ENCODE results near the gene CPHXL.
A peak's percentile ranks its signal among the peaks of the same experiment; 100 is the strongest.

The CPHXL gene

DNA sequence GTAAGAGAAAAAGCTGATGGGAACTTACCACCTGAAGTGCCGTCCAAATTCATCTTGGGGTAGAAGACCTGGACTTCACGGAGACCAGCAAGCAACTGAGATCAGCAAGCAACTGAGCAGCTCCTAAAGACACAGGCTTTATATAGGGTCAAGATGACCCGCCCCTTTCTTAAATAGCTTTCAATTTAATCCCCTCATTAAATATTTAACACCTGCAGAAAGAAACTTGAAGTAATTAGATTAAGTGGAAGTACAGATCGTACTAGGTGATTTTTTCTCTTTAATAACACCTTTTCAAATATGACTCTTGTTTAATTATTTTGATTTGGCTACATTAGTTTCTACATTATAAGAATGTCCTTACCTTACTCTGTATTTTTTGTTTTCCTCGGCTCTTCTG lies at the start of gene CPHXL:
Gene CPHXL, minus strand, starts transcription at position 101 of the 400 bp plus-strand sequence. Its CDS starts 48 bp downstream, at position 53.
- no peak for DNase-seq

DNA sequence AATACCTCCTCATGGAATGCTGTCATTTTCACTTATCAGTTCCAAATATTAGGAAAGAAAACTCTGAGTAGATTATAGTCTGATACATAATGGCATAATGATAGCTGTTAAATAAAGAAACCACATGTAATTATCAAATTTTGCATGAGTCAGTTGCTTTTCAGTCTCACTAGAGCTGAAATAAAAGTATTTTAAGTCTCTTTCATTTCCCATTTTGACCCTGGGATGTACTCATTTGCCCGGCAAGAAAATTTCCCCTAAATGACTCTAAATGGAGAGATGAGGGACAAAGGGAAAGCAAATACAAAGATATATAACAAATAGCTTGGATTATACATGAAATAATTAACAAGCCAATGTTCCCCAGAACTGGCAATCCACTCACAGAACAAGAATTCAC lies 47.9 kb upstream of the CPHXL start:
- no peak for DNase-seq

DNA sequence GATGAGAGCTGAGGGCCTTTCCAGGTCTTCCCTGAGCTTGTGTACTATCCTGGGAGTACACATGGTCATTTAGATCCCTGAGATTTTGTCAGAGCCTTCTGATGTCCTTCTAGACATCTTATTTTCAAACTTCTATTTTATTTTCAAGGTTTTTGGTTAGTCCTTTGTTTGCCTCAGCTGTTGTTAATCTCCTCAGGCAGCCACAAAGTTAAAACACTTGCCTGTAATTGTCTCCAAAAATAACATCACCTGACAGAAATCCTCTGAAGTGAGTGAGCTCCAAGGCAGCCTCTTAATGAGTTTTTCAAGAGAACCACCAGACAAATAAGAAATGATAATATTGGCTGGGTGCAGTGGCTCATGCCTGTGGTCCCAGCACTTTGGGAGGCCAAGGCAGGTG lies 43.8 kb upstream of the CPHXL start:
- DNase-seq: no peak

DNA sequence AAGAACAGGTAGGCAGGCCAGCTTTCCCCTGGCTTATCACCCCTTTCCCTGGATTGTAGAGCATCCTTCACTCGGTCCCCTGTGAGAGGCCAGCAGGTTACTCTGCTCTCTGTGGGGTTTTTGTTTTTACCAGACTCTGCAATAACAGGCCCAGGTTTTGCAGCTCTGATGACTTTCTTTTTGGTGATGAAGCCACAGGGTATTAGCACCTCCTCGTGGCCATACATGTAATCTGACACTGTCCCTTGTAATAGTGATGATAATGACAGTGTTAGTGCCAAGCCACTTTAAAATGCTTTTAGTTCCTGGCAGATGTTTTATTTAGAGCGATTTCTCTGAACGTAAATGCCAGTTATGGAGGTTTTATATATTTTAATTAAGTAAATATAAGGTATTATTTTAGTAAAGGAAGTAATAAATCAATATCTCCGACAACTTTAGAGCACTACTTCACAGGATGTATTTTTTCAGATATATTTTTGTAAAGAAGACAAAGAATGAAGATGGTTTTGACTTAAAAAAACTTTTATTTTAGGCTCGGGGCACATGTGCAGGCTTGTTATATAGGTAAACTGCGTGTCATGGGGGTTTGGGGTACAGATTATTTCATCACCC lies 38.0 kb upstream of the CPHXL start:
- DNase-seq: peak; percentile 53

DNA sequence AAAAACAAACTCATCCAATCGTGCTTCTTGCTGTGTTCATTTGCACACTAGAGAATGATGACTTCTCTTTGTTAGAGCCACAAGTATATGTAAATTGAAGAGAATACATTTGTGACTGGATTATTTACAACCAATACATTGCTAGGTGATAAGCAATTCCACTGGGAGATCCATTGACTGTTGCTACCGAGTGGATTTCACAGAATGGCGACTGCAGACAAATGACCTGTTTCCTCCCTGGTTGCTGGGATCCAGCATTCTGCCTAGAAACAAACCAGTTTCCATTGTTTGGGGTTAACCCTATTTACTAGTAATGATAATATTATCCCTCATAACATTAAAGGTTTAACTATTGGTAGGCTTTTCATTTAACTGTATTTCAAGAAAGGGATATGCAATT lies 36.9 kb upstream of the CPHXL start:
- DNase-seq: no peak

DNA sequence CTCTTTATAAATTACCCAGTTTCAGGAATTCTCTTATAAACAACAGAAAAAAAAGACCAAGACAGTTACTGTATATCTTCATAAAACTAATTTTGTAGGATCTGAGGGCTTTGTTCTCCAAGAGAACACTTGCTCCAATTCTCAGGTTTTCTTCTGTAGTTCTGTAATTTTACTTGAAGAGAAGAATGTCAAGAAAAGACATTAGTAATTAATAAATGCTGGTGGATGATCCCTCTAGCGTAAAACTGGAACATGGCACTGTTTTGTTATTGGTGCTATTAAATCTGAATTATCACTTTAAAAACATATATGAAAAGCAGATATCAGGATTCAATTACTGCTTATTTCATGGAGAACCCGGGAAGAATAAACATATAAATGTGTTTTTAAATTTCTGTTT lies 36.5 kb upstream of the CPHXL start:
- DNase-seq: no peak

DNA sequence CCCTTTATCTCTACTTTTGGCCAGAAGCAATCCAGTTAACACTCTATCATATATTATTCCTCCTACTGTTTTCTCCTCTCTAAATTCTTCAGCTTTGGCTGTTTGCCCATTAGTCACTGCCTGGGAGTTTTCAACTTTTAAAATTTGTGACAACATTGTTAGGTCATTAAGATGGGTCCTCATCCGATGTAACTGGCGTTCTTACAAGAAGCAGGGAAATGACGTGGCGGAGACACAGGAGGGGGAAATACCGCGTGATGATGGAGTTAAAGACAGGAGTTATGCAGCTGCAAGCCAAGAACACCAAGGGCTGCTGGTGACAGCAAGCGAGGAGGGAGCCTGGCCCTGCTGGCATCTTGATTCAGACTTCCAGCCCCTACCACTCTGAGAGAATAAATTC lies 34.8 kb upstream of the CPHXL start:
- DNase-seq: no peak

DNA sequence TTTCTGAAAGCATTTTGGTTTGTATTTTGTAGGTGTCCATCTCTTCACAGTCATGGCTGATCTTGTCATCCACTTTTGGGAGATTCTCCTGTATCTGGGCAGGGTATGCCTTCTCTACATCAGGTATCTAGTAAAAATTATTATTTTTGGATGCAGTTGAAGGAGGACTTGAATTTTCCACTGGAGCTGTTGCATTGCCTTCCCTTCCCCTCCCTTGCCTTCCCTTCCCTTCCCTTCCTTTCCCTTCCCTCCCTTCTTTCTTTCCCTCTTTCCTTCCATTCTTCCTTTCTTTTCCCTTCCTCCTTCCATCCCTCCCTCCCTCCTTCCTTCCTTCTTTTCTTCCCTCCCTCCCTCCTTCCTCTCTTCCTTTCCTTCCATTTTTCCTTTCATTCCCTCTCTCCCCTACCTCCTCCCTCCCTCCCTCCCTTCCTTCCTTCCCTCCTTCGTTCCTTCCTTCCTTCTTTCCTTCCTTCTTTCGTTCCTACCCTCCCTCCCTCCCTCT lies 33.8 kb upstream of the CPHXL start:
- DNase-seq: no peak

DNA sequence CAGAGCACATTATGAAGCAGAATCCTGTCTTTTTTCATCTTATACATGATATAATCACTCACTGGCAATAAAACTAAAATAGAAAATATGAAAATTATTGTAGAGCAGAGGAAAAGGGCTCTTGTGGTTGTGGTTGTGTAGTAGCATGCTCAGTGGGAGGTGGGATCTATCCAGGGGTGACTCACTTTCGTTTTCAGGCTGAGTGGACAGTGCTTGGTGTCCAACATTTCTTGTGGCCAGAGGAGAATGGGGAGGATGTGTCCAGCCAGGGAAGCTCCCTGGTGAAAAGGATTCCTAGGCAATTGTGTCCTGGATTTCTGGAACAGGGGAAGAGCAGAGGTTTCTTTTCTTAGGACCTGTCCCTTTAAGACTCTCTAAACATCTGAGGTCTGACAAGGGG lies 31.9 kb upstream of the CPHXL start:
- DNase-seq: no peak

DNA sequence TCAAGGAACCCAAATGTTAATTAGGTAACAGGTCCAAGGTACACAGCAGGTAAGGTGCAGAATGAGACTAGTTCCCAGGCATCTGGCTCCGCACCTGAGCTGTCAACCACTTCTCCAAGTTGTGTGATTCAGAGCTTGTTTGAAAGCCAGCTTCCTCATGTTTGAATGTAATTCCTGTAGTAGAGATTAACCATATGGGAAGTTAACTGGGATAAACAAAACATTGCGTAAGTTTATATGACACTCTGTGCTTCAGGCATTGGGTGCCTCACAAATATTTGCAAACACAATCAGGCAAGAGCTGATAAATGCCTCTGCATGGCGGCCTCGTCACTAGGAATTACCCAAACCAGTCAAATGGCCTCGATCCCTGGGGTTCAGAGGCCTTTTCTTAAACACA lies 27.9 kb upstream of the CPHXL start:
- no peak for DNase-seq

DNA sequence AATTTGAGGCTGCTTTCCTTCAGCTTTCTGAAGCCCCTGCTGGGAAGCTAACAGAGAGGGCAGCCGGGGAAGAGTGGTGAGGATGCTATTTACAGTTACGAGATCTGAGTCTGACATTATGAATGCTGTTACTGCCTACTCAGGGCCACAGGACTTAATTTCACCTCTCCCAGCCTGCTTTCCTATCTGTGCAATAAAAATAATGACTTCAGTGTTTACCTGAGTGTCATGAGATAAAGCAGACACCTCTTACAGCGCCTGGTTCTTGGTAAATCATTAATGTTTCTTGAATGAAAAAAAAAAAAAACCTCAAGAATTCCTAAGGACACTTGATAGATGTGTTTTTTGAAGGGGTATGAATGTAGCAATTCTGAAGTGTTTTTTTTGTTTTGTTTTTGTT lies 24.2 kb upstream of the CPHXL start:
- DNase-seq: no peak

DNA sequence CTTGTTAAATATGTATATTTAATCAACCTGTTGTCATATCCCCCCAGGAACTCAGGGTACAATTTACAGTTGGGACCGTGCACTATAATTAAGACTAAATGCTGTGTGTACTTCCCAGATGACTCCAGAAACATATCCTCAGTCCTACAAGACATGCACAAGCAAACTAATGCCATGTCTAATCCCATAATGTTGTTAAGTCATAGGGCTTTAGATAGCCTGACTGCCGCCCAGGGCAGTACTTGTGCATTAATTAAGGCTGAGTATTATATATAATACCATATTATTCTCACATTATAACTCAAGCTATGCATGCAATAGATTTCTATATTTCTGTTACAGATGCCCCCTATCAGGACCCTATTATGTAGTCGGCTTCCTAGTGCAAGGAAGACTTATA lies 20.1 kb upstream of the CPHXL start:
- DNase-seq: no peak

DNA sequence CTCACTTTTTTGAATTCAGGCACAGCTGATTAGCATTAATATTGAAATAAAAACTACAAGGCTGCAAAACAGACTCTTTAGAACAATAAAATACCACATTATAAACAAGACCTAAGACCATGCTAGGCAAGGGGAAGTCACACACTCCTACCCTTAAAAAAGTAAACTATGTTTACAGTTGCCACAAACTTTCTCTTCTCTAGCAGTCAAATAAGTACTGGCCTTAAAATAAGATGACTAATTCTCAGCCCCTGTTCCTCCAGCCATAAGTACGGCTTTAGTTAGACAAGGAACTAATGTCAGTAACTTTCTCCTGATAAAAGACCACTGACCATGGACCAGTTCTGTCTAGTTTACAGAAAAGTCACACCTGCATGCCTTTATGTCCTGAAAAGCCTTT lies 19.5 kb upstream of the CPHXL start:
- DNase-seq: no peak

DNA sequence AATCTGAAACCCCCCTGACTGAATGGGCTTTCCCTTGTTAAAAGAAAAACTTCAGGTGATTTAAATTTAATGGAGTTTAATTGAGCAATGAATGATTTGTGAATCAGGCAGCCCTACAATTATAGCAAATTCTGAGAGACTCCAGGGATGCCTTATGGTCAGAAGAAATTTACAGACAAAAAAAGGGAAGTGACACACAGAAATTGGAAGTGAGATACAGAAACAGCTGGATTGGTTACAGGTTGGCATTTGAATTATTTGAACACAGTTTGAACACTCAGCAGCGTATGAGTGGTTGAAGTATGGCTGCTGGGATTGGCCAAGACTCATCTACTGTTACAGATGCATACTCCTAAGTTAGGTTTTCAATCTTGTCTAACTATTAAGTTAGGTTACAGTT lies 19.0 kb upstream of the CPHXL start:
- DNase-seq: no peak

DNA sequence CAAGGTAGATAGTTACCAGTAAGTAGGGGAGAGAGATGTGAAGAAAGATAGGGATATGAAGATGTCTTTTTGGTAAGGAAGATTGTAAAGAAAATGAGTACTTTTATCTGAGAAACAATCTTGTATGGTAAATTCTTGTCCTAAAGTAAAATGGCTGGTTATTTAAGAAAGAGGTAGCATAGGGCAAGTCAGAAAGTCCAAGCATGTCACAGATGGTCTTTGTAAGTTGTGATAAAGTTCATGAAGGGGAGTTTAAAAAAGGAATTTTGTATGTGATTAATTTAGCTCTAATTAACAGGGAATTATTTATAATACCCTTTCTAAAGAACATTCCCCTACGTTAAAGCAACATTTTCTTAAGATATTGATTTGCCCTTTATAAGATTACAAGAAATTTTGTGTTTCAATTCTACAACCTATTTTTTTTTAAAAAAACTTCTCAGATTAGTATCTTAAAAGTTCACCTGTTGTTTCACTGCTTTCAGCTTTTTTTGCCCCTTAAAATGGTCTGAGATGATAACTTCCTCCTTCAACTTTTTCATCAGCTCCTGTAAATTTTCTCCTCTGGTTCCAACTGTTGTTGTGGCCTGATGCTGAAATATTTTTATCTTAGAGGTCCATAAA lies 16.2 kb upstream of the CPHXL start:
- DNase-seq: no peak

DNA sequence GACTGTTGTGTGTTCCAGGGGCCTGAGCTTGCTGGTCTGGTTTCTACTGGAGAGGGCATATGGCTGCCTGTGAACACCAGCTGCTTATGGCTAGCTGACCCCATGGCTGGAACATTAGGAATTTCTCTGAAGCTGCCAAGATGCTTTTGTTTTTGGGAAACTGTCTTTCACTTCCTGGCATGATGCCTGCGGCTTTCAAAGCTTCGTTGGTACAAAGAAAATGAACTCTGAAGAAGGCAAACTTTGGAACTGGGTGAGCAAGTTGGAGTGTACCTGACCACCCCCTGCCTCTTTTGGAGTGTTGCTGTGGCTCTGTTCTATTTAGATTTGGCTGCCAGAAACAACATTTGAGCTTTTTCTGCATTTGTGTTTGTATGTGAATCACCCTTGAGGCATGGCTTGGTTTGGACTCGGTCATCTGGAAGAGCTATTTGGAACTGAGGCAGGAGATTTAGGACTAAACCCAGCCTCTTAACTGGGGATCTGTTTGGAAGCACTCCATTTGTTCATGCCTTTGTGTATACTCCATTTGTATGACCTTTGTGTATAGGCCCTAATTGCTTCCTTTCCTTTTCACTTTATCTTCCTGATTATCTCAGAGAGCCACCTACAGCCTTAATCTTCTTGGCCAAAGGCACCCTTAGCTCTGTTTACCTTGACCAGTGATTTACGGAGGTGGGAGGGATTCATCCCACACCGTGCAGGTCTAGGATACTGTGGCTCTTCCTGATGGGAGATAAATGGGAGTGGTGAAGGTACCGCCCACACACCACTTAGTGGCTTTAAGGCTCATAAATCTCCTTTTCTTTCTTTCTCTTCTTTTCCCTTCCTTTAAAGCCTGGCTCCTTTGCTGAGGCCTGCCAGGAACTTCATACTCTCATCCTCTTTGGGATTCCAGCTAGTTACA lies 7.3 kb upstream of the CPHXL start:
- DNase-seq: no peak

DNA sequence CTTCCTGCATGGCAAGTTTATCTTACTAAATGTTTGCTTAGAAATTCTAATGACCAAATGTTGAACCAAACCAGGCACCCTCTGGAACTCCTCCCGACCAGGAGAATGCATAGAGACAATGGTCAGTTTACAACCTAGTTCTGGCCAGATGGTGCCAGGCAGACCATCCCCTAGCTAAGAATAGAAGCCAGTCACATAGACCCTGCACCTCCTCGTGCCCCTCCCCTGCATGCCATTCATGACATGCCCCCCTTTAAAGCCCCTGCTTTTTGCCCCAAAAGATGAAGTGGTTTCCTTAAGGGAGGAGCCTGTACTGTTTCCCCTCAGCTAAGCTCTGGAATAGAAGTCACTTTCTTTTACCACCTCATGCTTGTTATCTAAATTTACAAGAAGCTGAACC lies 6.6 kb upstream of the CPHXL start:
- DNase-seq: no peak

DNA sequence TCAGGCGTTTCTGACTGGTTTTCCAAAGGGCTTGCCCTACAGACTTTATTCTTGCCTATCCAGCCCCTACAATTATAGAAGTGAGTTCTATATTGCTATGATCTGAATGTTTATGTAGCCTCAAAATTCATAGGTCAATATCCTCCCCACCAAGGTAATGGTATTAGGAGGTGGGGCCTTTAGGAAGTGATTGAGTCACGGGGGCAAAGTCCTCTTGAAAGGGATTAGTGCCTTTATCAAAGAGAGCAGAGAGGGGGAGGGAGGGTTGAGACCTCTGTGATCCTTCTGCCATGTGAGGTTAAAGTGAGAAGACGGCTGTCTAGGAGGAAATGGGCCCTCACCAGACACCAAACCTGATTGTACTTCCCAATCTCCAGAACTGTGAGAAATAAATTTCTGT lies 931 bp upstream of the CPHXL start:
- no peak for DNase-seq

DNA sequence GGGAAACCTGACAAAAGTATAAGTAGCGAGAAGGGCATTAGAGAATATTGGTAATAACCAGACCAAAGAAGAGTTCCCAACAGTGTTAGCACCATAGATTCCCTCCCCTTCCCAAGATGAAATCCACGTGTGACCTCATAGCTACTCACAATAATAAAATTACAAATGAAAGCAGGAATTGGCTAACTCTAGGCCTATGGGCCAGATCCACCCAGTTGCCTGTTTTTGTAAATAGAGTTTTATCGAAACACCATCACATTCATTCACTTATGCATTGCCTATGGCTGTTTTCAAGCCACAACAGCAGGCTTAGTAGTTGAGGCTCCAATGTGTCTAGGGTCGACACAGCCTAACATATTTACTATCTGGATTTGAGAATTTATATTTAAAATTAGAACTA lies 7.8 kb downstream of the CPHXL start:
- DNase-seq: no peak

DNA sequence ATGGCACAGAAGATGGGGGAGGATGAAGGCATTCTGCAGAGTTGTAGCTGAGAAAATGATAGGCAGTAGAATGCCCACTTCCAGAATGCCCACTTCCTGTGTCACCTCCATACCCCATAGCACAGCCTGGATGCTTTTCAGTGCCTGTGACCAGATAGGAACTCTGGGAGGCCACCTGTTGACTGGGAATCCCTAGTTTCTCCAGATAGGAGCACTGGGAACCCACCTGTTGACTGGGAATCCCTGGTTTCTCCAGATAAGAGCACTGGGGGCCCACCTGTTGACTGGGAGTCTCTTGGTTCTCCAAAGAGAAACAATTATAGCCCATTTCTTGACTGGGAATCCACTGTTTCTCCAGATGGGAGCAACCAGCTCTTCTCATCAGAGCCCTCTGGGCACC lies 11.6 kb downstream of the CPHXL start:
- no peak for DNase-seq

DNA sequence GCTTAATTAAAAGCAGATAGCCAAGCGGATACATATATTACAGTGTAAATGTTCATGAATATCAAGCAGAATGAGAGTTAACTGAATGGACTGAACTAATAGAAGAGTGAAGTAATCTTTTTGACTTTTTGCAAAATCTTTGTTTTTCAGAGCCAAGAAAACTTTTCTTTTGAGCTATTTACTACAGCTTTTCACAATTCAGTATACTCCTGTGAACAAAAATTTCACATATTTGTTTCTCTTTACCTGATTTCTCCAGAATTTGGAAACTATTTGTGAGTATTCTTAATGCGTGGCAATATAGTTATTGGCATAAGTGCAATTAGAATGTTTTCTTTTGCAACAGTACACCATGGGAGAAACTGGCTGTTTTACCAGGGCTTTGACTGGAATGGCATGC lies 15.9 kb downstream of the CPHXL start:
- DNase-seq: no peak

DNA sequence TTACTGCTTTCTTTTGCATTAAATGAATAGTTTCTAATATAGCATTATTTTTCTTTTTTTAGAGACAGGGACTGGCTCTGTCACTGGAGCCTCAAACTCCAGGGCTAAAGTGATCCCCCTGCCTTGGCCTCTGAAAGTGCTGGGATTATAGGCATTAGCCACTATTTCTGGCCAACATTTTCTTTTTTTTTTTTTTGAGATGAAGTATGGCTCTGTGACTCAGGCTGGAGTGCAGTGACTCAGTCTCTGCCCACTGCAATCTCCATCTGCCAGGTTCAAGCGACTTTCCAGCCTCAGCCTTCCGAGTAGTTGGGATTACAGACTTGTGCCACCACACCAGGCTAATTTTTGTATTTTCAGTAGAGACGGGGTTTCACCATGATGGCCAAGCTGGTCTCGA lies 23.0 kb downstream of the CPHXL start:
- DNase-seq: no peak

DNA sequence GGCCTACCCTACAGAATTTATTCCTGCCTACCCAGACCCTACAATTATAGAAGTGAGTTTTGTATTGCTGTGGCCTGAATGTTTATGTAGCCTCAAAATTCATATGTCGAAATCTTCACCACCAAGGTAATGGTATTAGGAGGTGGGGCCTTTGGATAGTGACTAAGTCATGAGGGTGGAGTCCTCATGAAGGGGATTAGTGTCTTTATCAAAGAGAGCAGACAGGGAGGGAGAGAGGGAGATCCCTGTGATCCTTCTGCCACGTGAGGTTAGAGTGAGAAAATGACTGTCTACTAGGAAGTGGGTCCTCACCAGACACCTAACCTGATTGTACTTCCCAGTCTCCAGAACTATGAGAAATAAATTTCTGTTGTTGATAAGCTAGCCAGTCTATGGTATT lies 24.0 kb downstream of the CPHXL start:
- no peak for DNase-seq

DNA sequence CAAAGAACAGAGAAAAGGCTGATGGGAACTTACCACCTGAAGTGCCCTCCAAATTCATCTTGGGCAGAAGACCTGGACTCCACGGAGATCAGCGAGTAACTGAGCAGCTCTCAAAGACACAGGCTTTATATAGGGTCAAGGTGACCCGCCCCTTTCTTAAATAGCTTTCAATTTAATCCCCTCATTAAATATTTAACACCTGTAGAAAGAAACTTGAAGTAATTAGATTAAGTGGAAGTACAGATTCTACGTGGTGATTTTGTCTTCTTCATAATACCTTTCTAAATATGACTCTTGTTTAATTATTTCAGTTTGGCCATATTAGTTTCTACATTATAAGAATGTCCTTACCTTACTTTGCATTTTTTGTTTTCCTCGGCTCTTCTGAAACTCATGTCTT lies 24.9 kb downstream of the CPHXL start, which contains the start of gene DUXB:
Gene DUXB, minus strand, starts transcription at position 101 of the 400 bp plus-strand sequence. Its CDS starts 43 bp downstream, at position 58.
- no peak for DNase-seq

Data from stimulated activated CD4-positive, alpha-beta T cell treated with anti-CD3 and anti-CD28 coated beads, Interleukin-1b, Interleukin-23, amount 100 ng/mL, for 48 hours (primary cell).